Endothelial cell (in vitro differentiated cells): ENCODE data around the gene MBLAC1. TPM values are rescaled to one million over a fixed set of nuclear protein-coding genes. Genes with fewer than 3 reads are reported as not detected.

ENCODE experiments used
- DNase-seq: peaks from one replicate; pipeline ENCODE4 v3.0.0; 2021; ENCODE audit warnings: low spot score
- H3K27ac Mint-ChIP-seq: one replicate; pipeline ENCODE4 v1.8.0; 2021; ENCODE audit warnings: mixed read lengths, inconsistent platforms; ENCODE audit not compliant: unreplicated experiment
- H3K27me3 Mint-ChIP-seq: one replicate; pipeline ENCODE4 v1.8.0; 2021; ENCODE audit warnings: mild to moderate bottlenecking, moderate library complexity, mixed read lengths, inconsistent platforms; ENCODE audit not compliant: unreplicated experiment
- H3K36me3 Mint-ChIP-seq: one replicate; pipeline ENCODE4 v1.8.0; 2021; ENCODE audit warnings: mild to moderate bottlenecking, low read depth, mixed read lengths, inconsistent platforms; ENCODE audit not compliant: unreplicated experiment
- H3K4me1 Mint-ChIP-seq: one replicate; pipeline ENCODE4 v1.8.0; 2021; ENCODE audit warnings: mild to moderate bottlenecking, mixed read lengths, inconsistent platforms; ENCODE audit not compliant: unreplicated experiment
- H3K4me3 Mint-ChIP-seq: one replicate; pipeline ENCODE4 v1.8.0; 2021; ENCODE audit warnings: mild to moderate bottlenecking, mixed read lengths, inconsistent platforms; ENCODE audit not compliant: unreplicated experiment
- H3K9me3 Mint-ChIP-seq: one replicate; pipeline ENCODE4 v1.8.0; 2021; ENCODE audit warnings: mixed read lengths, inconsistent platforms; ENCODE audit not compliant: unreplicated experiment
- total RNA-seq: library from RNA; stranded (reverse); fragmentation: NEBNext Ultra II Directional; extraction: Animal tissue kit (Norgen Biotek cat#: 25700); gene quantifications from one replicate; pipeline ENCODE4 v1.2.1, GENCODE V29; 2021; ENCODE audit not compliant: unreplicated experiment
- TF ChIP-seq, protein P1 (sequence below): fragments of 200-600 bp; sonication (generic); IDR thresholded peaks from one replicate; pipeline ENCODE4 v1.5.0; 2021; ENCODE audit warnings: antibody characterized with exemption; ENCODE audit not compliant: unreplicated experiment

MBLAC1 gene
- total RNA-seq, 1 donor from 2014 or later = 1.6 TPM

- TF ChIP-seq, protein P1, sequence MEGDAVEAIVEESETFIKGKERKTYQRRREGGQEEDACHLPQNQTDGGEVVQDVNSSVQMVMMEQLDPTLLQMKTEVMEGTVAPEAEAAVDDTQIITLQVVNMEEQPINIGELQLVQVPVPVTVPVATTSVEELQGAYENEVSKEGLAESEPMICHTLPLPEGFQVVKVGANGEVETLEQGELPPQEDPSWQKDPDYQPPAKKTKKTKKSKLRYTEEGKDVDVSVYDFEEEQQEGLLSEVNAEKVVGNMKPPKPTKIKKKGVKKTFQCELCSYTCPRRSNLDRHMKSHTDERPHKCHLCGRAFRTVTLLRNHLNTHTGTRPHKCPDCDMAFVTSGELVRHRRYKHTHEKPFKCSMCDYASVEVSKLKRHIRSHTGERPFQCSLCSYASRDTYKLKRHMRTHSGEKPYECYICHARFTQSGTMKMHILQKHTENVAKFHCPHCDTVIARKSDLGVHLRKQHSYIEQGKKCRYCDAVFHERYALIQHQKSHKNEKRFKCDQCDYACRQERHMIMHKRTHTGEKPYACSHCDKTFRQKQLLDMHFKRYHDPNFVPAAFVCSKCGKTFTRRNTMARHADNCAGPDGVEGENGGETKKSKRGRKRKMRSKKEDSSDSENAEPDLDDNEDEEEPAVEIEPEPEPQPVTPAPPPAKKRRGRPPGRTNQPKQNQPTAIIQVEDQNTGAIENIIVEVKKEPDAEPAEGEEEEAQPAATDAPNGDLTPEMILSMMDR = no peak
- H3K4me3 Mint-ChIP-seq = peak within 1 kb of the TSS; percentile 97
- H3K4me1 Mint-ChIP-seq = peaks cover 20% of the 10 kb centered on the region
- H3K27me3 Mint-ChIP-seq = peaks cover 3% of the 10 kb centered on the region
- DNase-seq = peak; percentile 92
- H3K9me3 Mint-ChIP-seq = no peaks in the 10 kb centered on the region
- H3K27ac Mint-ChIP-seq = peak within 1 kb of the TSS; percentile 76
- peaks cover 7% of the 10 kb centered on the region for H3K36me3 Mint-ChIP-seq
Observed at GRCh38 chr7:100148559-100149328, 22.0 kb downstream of the MBLAC1 start, which contains the start of gene LAMTOR4. LAMTOR4 (plus strand) TSS chr7:100148918; CDS start chr7:100148973, 55 bp downstream.

DNA sequence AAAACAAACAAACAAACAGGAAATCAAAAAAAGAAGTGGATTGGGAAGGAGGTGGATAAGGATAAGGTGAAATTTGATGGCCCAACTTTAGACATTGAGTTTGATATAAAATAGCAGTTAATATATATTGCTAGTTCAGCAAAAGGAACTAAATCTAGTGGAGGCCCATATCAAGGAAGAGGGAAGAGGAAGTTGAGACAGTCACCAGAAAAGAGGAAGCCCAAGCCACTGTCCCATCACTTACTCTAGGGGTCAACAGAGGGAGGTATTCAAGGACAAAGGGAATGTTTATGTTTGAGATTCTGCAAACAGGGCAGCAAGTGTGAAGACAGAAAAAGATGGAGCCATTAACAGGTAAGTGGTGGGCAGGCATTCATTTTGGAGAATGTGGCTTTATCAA, 25.6 kb downstream of the MBLAC1 start:
- Mint-ChIP-seq H3K27me3 (peaks cover 10% of the 10 kb centered on the region), H3K4me3 (peak overlapping the region; percentile 72), H3K9me3 (no peaks in the 10 kb centered on the region), H3K27ac (peak overlapping the region; percentile 82), H3K4me1 (peaks cover 31% of the 10 kb centered on the region), H3K36me3 (peaks cover 18% of the 10 kb centered on the region)
- TF ChIP-seq, protein P1 = no peak
- DNase-seq = no peak

DNA sequence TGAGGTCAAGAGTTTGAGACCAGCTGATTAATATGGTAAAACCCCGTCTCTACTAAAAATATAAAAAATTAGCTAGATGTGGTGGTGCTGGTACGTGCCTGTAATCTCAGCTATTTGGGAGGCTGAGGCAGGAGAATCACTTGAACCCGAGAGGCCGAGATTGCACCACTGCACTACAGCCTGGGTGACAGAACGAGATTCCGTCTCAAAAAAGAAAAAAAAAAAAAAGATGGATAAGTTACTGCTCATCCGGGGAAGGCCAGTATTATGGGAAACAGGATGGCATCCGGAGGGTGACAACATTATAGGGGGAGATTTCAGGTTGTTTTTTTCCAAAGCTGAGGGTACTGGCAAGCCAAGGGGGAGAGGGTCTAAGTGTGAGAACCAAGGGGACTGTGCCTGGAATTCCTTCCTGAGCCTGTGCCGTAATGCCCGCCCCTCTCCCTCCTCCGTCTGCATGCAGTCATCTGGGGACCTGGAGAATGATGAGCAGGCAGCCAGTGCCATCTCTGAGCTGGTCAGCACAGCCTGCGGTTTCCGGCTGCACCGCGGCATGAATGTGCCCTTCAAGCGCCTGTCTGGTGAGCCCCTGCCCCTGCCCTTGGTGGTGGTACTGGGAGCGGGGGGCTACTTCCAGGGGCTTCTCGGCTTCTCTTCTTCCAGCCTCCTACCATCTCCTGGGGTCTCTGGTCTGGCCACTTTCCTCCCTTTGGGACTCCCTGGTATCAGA, 26.3 kb downstream of the MBLAC1 start:
- TF ChIP-seq, protein P1 = no peak
- Mint-ChIP-seq H3K9me3 (no peaks in the 10 kb centered on the region), H3K27ac (no peak overlapping the region), H3K27me3 (peaks cover 9% of the 10 kb centered on the region), H3K36me3 (peaks cover 18% of the 10 kb centered on the region), H3K4me3 (no peak overlapping the region), H3K4me1 (peaks cover 35% of the 10 kb centered on the region)
- DNase-seq = no peak

DNA sequence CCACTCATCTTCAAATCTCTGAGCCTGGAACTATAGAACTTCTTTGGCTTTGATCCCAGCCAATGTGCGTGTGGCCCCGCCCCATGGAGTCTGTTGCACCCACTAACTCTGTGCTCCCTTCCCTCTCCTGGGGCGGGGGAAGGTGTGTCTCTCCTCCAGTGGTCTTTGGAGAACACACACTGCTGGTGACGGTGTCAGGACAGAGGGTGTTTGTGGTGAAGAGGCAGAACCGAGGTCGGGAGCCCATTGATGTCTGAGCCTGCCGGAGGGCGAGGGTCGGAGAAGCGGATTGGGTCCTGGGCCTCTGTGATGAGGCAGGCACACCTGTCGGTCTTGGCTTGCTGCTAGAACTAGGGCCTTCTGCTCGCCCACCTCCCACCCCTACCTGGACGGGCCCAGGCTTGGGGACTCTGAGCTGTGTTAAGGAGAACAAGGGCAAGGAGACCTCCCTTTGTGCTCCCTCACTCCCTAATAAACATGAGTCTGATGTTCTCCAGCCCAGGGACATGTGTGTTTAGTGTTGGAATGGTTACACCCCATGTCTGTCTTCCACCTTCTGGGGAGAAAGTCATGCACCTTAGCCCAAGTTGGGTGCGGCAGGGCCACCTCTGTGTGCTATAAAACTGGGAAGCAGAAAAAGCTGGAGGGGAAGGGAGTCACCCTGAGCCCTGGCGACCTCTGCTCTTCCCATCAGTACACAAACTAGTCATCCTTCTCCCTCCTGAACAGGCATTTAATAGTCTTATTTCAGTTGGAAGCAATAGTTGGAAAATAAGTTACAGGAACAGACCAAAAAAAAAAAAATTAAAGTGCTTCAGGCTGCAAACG, 27.2 kb downstream of the MBLAC1 start:
- H3K9me3 Mint-ChIP-seq = no peaks in the 10 kb centered on the region
- peaks cover 9% of the 10 kb centered on the region for H3K27me3 Mint-ChIP-seq
- TF ChIP-seq, protein P1 = no peak
- H3K4me3 Mint-ChIP-seq = peak overlapping the region; percentile 59
- H3K36me3 Mint-ChIP-seq = peaks cover 18% of the 10 kb centered on the region
- DNase-seq = no peak
- peaks cover 34% of the 10 kb centered on the region for H3K4me1 Mint-ChIP-seq
- peak overlapping the region; percentile 72 for H3K27ac Mint-ChIP-seq
